Loucy (cell line): Measurements from ENCODE around the gene CDH2.

Experiments
- CTCF ChIP-seq: fragments of 200-600 bp; sonication (generic); conservative IDR thresholded peaks from 2 replicates; pipeline ENCODE4 v1.5.1; 2014; ENCODE audit warnings: mild to moderate bottlenecking, antibody characterized with exemption, low read length
- EZH2phosphoT487 ChIP-seq: fragments of 200-600 bp; IDR thresholded peaks from 2 replicates; pipeline ENCODE4 v1.6.1; 2018; ENCODE audit warnings: antibody characterized with exemption, mild to moderate bottlenecking, moderate library complexity, borderline replicate concordance

GRCh38 chr18:27948986-27949385 is 227.9 kb downstream of the CDH2 start:
- TF ChIP-seq CTCF, result no peak
- no peak for TF ChIP-seq EZH2phosphoT487
